IMR-90 (cell line): ENCODE results near the gene HOXC6. TPM values are rescaled to one million over a fixed set of nuclear protein-coding genes. Genes with fewer than 3 reads are reported as not detected.

Experiments
- ATAC-seq: fragments of 200-7000 bp; cut with Tn5 transposase; 2 replicates; pipeline ENCODE4 v1.9.1; 2020; ENCODE audit warnings: low read depth, mild to moderate bottlenecking, moderate library complexity
- BruUV-seq: library from RNA; stranded (reverse); fragments of 400-500 nt; replicated peaks from 2 replicates; lab custom pipeline; 2021; lab: Mats Ljungman, UMichigan
- CTCF ChIA-PET: fragments of 300-600 bp; formaldehyde crosslinking; extraction: SDS; loops from one replicate; lab custom pipeline; 2021; ENCODE audit warnings: antibody characterized with exemption; lab: Yijun Ruan, JAX
- POLR2A ChIA-PET: fragments of 300-600 bp; sonication (Branson Sonifier 250); formaldehyde crosslinking; loops from one replicate; lab custom pipeline; 2022; ENCODE audit warnings: antibody characterized with exemption; ENCODE audit not compliant: unreplicated experiment; lab: Charles Lee
- DNase-seq: peaks from one replicate; pipeline ENCODE4 v3.0.0; 2013
- H2AFZ ChIP-seq: replicated peaks from 2 replicates; pipeline ENCODE3; 2013; ENCODE audit warnings: low read length, mild to moderate bottlenecking; ENCODE audit not compliant: poor library complexity
- H2AK5ac ChIP-seq: 2 replicates; pipeline ENCODE4 v1.6.1; 2013; ENCODE audit warnings: low read depth, low read length, inconsistent platforms
- H2AK9ac ChIP-seq: replicated peaks from 2 replicates; pipeline ENCODE3; 2013; ENCODE audit warnings: mild to moderate bottlenecking, low read depth, low read length, moderate library complexity; ENCODE audit not compliant: poor library complexity
- H2BK120ac ChIP-seq: 2 replicates; pipeline ENCODE4 v1.6.1; 2013; ENCODE audit warnings: low read depth, low read length, inconsistent platforms
- H2BK15ac ChIP-seq: 3 replicates; pipeline ENCODE4 v1.6.1; 2013; ENCODE audit warnings: low read depth, low read length, inconsistent platforms
- H2BK20ac ChIP-seq: 2 replicates; pipeline ENCODE4 v1.6.1; 2013; ENCODE audit warnings: low read depth, mild to moderate bottlenecking, inconsistent platforms, low read length, moderate library complexity
- H2BK5ac ChIP-seq: 2 replicates; pipeline ENCODE4 v1.6.1; 2013; ENCODE audit warnings: mild to moderate bottlenecking, low read depth, low read length, inconsistent platforms; ENCODE audit not compliant: poor library complexity, severe bottlenecking
- H3K14ac ChIP-seq: replicated peaks from 2 replicates; pipeline ENCODE4 v1.6.1; 2013; ENCODE audit warnings: low read depth, low read length, inconsistent platforms
- H3K18ac ChIP-seq: 2 replicates; pipeline ENCODE4 v1.6.1; 2013; ENCODE audit warnings: low read depth, low read length, control low read depth
- H3K23ac ChIP-seq: 2 replicates; pipeline ENCODE4 v1.6.1; 2013; ENCODE audit warnings: low read depth, low read length, inconsistent platforms
- H3K27ac ChIP-seq: 2 replicates; pipeline ENCODE4 v1.5.1; 2013; ENCODE audit warnings: mild to moderate bottlenecking, control low read depth, low read length; ENCODE audit not compliant: insufficient read depth
- H3K27me3 ChIP-seq: 2 replicates; pipeline ENCODE4 v1.6.1; 2013; ENCODE audit warnings: low read length; ENCODE audit not compliant: control insufficient read depth, insufficient read depth
- H3K36me3 ChIP-seq: 2 replicates; pipeline ENCODE4 v1.6.1; 2013; ENCODE audit warnings: low read length, mixed read lengths; ENCODE audit not compliant: control insufficient read depth, insufficient read depth
- H3K4ac ChIP-seq: 2 replicates; pipeline ENCODE4 v1.6.1; 2013; ENCODE audit warnings: low read depth, low read length, inconsistent platforms
- H3K4me1 ChIP-seq: 2 replicates; pipeline ENCODE4 v1.6.1; 2013; ENCODE audit warnings: low read length, mixed read lengths; ENCODE audit not compliant: control insufficient read depth, insufficient read depth
- H3K4me2 ChIP-seq: 2 replicates; pipeline ENCODE4 v1.6.1; 2013; ENCODE audit warnings: low read depth, mild to moderate bottlenecking, control low read depth, low read length, moderate library complexity
- H3K4me3 ChIP-seq: 2 replicates; pipeline ENCODE4 v1.5.1; 2013; ENCODE audit warnings: low read depth, mild to moderate bottlenecking, control low read depth, low read length, moderate library complexity; ENCODE audit not compliant: insufficient read depth
- H3K56ac ChIP-seq: 2 replicates; pipeline ENCODE4 v1.6.1; 2013; ENCODE audit warnings: low read length, inconsistent platforms; ENCODE audit not compliant: insufficient read depth; ENCODE audit errors: extremely low read depth
- H3K79me1 ChIP-seq, 2 experiments: 2 replicates each; pipeline ENCODE4 v1.6.1; 2013; ENCODE audit warnings: low read length in 2 of 2, inconsistent platforms in 1 of 2, low read depth in 1 of 2
- H3K9ac ChIP-seq: 2 replicates; pipeline ENCODE4 v1.6.1; 2013; ENCODE audit warnings: low read depth, low read length, control low read depth
- H3K9me1 ChIP-seq: 2 replicates; pipeline ENCODE4 v1.6.1; 2013; ENCODE audit warnings: low read length, inconsistent platforms; ENCODE audit not compliant: insufficient read depth
- H3K9me3 ChIP-seq: 2 replicates; pipeline ENCODE4 v1.6.1; 2013; ENCODE audit warnings: low read length; ENCODE audit not compliant: control insufficient read depth, insufficient read depth
- H4K20me1 ChIP-seq: 2 replicates; pipeline ENCODE4 v1.6.1; 2013; ENCODE audit warnings: low read length, inconsistent platforms; ENCODE audit not compliant: insufficient read depth
- H4K5ac ChIP-seq: 2 replicates; pipeline ENCODE4 v1.6.1; 2013; ENCODE audit warnings: mild to moderate bottlenecking, low read depth, low read length, control low read depth
- H4K8ac ChIP-seq, 2 experiments: 2 replicates each; pipeline ENCODE4 v1.6.1; 2013; ENCODE audit warnings: low read depth in 2 of 2, low read length in 2 of 2, control low read depth in 1 of 2, inconsistent platforms in 1 of 2
- H4K91ac ChIP-seq: 2 replicates; pipeline ENCODE4 v1.6.1; 2013; ENCODE audit warnings: low read depth, low read length, inconsistent platforms; ENCODE audit not compliant: insufficient read depth
- CEBPB ChIP-seq: IDR thresholded peaks from 2 replicates; pipeline ENCODE4 v1.6.1; 2012; ENCODE audit warnings: low read depth, low read length, improper control_type of control experiment
- CHD1 ChIP-seq: IDR thresholded peaks from 2 replicates; pipeline ENCODE4 v1.6.1; 2012; ENCODE audit warnings: low read depth, low read length, improper control_type of control experiment
- ELK1 ChIP-seq: fragments of 150-350 bp; IDR thresholded peaks from 2 replicates; pipeline ENCODE4 v1.6.1; 2016; ENCODE audit warnings: low read depth, mild to moderate bottlenecking, low read length, moderate library complexity, borderline replicate concordance
- FOS ChIP-seq: fragments of 150-350 bp; IDR thresholded peaks from 2 replicates; pipeline ENCODE4 v1.6.1; 2016; ENCODE audit warnings: low read depth, low read length
- MAZ ChIP-seq: IDR thresholded peaks from 2 replicates; pipeline ENCODE4 v1.6.1; 2012; ENCODE audit warnings: low read depth, mild to moderate bottlenecking, low read length, improper control_type of control experiment, moderate library complexity, borderline replicate concordance
- MXI1 ChIP-seq: IDR thresholded peaks from 2 replicates; pipeline ENCODE4 v1.6.1; 2012; ENCODE audit warnings: low read depth, mild to moderate bottlenecking, low read length, moderate library complexity, borderline replicate concordance
- NFE2L2 ChIP-seq: fragments of 150-350 bp; IDR thresholded peaks from 2 replicates; pipeline ENCODE4 v1.6.1; 2016; ENCODE audit warnings: low read depth, mild to moderate bottlenecking, low read length
- POLR2A ChIP-seq: IDR thresholded peaks from 2 replicates; pipeline ENCODE4 v1.6.1; 2012; ENCODE audit warnings: mild to moderate bottlenecking, low read depth, low read length
- RAD21 ChIP-seq: IDR thresholded peaks from 2 replicates; pipeline ENCODE4 v1.6.1; 2012; ENCODE audit warnings: low read length, improper control_type of control experiment
- RCOR1 ChIP-seq: IDR thresholded peaks from 2 replicates; pipeline ENCODE4 v1.6.1; 2012; ENCODE audit warnings: mild to moderate bottlenecking, low read length, improper control_type of control experiment; ENCODE audit not compliant: insufficient replicate concordance
- SMC3 ChIP-seq: fragments of 150-350 bp; IDR thresholded peaks from 2 replicates; pipeline ENCODE4 v1.6.1; 2016; ENCODE audit warnings: low read depth, mild to moderate bottlenecking, antibody characterized with exemption, low read length, moderate library complexity
- USF2 ChIP-seq: fragments of 150-350 bp; IDR thresholded peaks from 2 replicates; pipeline ENCODE4 v1.6.1; 2017; ENCODE audit warnings: mild to moderate bottlenecking, antibody characterized with exemption, low read length, low read depth
- WGBS, 2 experiments: methylation state at CpG; one replicate each; pipeline versions ENCODE4 v1.1.5 to v1.1.7; 2013; ENCODE audit warnings: missing lambda C conversion rate in 2 of 2; ENCODE audit not compliant: insufficient read length in 1 of 2; ENCODE audit errors: extremely low coverage in 2 of 2; 5-methylcytosine and 5-hydroxymethylcytosine counted together
- dilution Hi-C: fragments of 300-500 bp; cut with HindIII; formaldehyde crosslinking; loops from one replicate; pipeline ENCODE4 v1.14.3; 2018; ENCODE audit warnings: low sequenced_read_pairs; ENCODE audit not compliant: unreplicated experiment
- in situ Hi-C: fragments of 300-500 bp; cut with MboI; formaldehyde crosslinking; loops from 3 replicates; pipeline ENCODE4 v1.14.3; 2019; ENCODE audit warnings: low sequenced_read_pairs, inconsistent platforms, mixed read lengths
- intact Hi-C: fragments of 100-400 bp; cut with micrococcal nuclease; formaldehyde crosslinking; loops from 2 replicates; pipeline ENCODE4 v1.10.0; 2022
- polyA plus RNA-seq, 3 experiments: library from polyadenylated mRNA; depleted of rRNA; stranded (reverse); fragments of >200 nt; gene quantifications; 2 replicates each; pipeline ENCODE4 v1.2.3, GENCODE V29; 2012; ENCODE audit warnings: low replicate concordance in 1 of 3
- total RNA-seq: library from RNA; depleted of rRNA; stranded (reverse); fragments of >200 nt; gene quantifications from 2 replicates; pipeline ENCODE4 v1.2.3, GENCODE V29; 2012
- TF ChIP-seq, protein P1 (sequence below): conservative IDR thresholded peaks from 2 replicates; pipeline ENCODE4 v1.5.1; 2012; ENCODE audit warnings: mild to moderate bottlenecking, low read depth, low read length, improper control_type of control experiment

Gene HOXC6
- total and polyA plus RNA-seq, 2 of the 4 experiments (the other 2 are of a cell fraction), result 1.1 TPM; not detected in 1

DNA sequence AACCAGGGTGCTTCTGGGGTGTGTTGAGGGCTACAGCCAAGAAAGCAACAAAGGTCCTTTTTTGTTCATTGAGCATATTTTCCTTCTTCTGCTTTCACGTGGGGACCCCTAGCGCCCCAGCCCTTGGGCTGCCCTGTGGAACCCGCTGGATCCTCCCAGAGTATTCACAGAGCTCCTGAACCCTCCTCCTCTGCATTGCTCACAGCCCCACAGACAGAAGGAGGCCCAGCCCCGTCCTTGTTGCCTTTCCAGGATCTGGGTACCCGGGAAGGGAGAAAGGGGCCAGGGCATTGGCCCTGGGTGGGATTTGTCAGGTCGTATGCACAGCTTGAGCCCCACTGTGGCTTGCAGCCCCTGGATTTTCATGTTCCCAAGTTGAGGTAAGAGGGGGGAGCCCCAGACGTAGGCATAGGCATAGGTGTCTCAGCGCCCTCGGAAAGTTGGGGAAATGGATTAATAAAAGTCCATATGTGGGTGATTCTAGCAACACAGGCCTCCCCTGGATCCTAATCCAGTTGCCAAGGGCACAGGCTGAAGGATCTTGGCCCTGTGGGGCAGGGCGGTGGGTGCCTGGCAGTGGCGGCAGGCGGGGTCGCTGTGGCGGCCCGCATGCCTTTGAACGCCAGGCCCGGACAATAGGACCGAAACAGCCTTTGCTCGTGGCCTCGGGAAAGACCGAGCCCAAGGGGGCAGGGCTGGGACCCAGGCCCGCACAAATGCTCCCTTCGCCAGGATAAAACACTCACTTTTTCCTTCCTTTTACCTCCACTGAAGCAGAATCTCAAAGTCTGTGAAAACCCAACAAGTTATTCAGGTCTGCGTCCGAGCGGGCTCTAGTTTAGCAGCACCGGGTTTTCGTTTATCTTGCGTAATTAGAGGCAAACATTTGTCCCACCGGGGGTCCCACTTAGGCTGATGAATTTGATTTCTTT, 46.3 kb upstream of the HOXC6 start:
- no peak overlapping the region for H2BK5ac ChIP-seq
- H3K23ac ChIP-seq, result no peak overlapping the region
- ChIA-PET CTCF (no interaction called here), POLR2A (no interaction called here)
- no peaks in the 10 kb centered on the region for H3K36me3 ChIP-seq
- dilution Hi-C loops, result no loop called here
- no peak overlapping the region for H3K4me3 ChIP-seq
- no peak overlapping the region for H3K18ac ChIP-seq
- H4K8ac ChIP-seq, result no peak overlapping the region
- H3K27me3 ChIP-seq, result peaks cover 93% of the 10 kb centered on the region
- H3K9me3 ChIP-seq, result peaks cover 4% of the 10 kb centered on the region
- H3K4me1 ChIP-seq, result no peaks in the 10 kb centered on the region
- WGBS, 2 experiments, result 9% methylated on average over 18 of the region's 30 CpGs; no CpG with 5 or more reads in 1 of the 2 experiments
- no peaks in the 10 kb centered on the region for H3K79me1 ChIP-seq
- H4K20me1 ChIP-seq, result no peaks in the 10 kb centered on the region
- H2BK120ac ChIP-seq, result no peak overlapping the region
- H3K9ac ChIP-seq, result no peak overlapping the region
- no peak overlapping the region for H2BK20ac ChIP-seq
- no peak overlapping the region for H3K14ac ChIP-seq
- H2AFZ ChIP-seq, result no peak overlapping the region
- H3K9me1 ChIP-seq, result no peaks in the 10 kb centered on the region
- H3K27ac ChIP-seq, result no peak overlapping the region
- no peak overlapping the region for H4K91ac ChIP-seq
- no peak overlapping the region for H3K4ac ChIP-seq
- no peak overlapping the region for H3K56ac ChIP-seq
- H2AK5ac ChIP-seq, result no peak overlapping the region
- DNase-seq, result no peak
- in situ Hi-C loops, result no loop called here
- BruUV-seq, result no TSS peak
- intact Hi-C loops, result no loop called here
- no peak overlapping the region for H4K5ac ChIP-seq
- H2BK15ac ChIP-seq, result no peak overlapping the region
- H2AK9ac ChIP-seq, result no peak overlapping the region
- no peak overlapping the region for H3K4me2 ChIP-seq
- ATAC-seq, result no peak
- TF ChIP-seq USF2 (no peak), ELK1 (no peak), MXI1 (no peak), MAZ (no peak), CHD1 (no peak), RAD21 (no peak), FOS (no peak), SMC3 (no peak), CEBPB (no peak), POLR2A (no peak), NFE2L2 (no peak), RCOR1 (no peak)
- TF ChIP-seq, protein P1, sequence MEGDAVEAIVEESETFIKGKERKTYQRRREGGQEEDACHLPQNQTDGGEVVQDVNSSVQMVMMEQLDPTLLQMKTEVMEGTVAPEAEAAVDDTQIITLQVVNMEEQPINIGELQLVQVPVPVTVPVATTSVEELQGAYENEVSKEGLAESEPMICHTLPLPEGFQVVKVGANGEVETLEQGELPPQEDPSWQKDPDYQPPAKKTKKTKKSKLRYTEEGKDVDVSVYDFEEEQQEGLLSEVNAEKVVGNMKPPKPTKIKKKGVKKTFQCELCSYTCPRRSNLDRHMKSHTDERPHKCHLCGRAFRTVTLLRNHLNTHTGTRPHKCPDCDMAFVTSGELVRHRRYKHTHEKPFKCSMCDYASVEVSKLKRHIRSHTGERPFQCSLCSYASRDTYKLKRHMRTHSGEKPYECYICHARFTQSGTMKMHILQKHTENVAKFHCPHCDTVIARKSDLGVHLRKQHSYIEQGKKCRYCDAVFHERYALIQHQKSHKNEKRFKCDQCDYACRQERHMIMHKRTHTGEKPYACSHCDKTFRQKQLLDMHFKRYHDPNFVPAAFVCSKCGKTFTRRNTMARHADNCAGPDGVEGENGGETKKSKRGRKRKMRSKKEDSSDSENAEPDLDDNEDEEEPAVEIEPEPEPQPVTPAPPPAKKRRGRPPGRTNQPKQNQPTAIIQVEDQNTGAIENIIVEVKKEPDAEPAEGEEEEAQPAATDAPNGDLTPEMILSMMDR, result no peak
